HCT116 (cell line): ENCODE measurements around the gene USP26. TPM values are rescaled to one million over a fixed set of nuclear protein-coding genes. Genes with fewer than 3 reads are reported as not detected.

Experiments used
- ATAC-seq: fragments of 200-7000 bp; cut with Tn5 transposase; 2 replicates; pipeline ENCODE4 v1.9.1; 2020; ENCODE audit warnings: mild to moderate bottlenecking, moderate library complexity
- BruUV-seq: library from RNA; stranded (reverse); fragments of 400-500 nt; replicated peaks from 2 replicates; lab custom pipeline; 2021; lab: Mats Ljungman, UMichigan
- CTCF ChIA-PET: fragments of 300-600 bp; sonication (Branson Sonifier 250); formaldehyde crosslinking; loops from one replicate; lab custom pipeline; 2021; ENCODE audit warnings: antibody characterized with exemption; lab: Charles Lee
- POLR2A ChIA-PET: fragments of 300-600, 350-600 bp; sonication (Branson Sonifier 250); formaldehyde crosslinking; loops from one replicate; lab custom pipeline; 2021; ENCODE audit warnings: antibody characterized with exemption; lab: Charles Lee
- RAD21 ChIA-PET, 2 experiments: fragments of 300-600 bp; sonication (Branson Sonifier 250); formaldehyde crosslinking; loops; one replicate each; lab custom pipeline; 2023; ENCODE audit warnings: low total read pairs in 2 of 2; ENCODE audit not compliant: uncharacterized antibody in 2 of 2, unreplicated experiment in 2 of 2, low non-redundant PET in 1 of 2; lab: Charles Lee
- DNase-seq: peaks from one replicate; pipeline ENCODE4 v3.0.0-alpha.2; 2010; ENCODE audit warnings: low read depth, low spot score
- H2AFZ ChIP-seq: fragments of 200-600 bp; shearing (Covaris generic), sonication (generic); 2 replicates; pipeline ENCODE4 v1.6.1; 2017; ENCODE audit warnings: low read depth, mixed run types, mixed read lengths, antibody characterized with exemption, low read length; ENCODE audit not compliant: poor library complexity, severe bottlenecking
- H3K27ac ChIP-seq: 2 replicates; pipeline ENCODE4 v1.5.1; 2012; ENCODE audit warnings: low read depth, low read length
- H3K27me3 ChIP-seq: fragments of 200-600 bp; sonication (generic); 2 replicates; pipeline ENCODE4 v1.6.1; 2016; ENCODE audit warnings: mixed run types, low read length, mixed read lengths; ENCODE audit not compliant: insufficient read depth
- H3K36me3 ChIP-seq, 2 experiments: fragments of 200-500 bp in 1 of 2; fragments of 200-600 bp in 1 of 2; sonication (Bioruptor generic) in 1 of 2; sonication (generic) in 1 of 2; 2 replicates each; pipeline versions ENCODE4 v1.5.1 to v1.6.1; 2014 to 2016; ENCODE audit warnings: low read length in 2 of 2, inconsistent platforms in 1 of 2, mixed read lengths in 1 of 2, mixed run types in 1 of 2; ENCODE audit not compliant: insufficient read depth in 2 of 2, control insufficient read depth in 1 of 2
- H3K4me1 ChIP-seq, 2 experiments: fragments of 200-600 bp in 1 of 2; sonication (generic) in 1 of 2; 2 replicates each; pipeline versions ENCODE4 v1.5.1 to v1.6.1; 2012 to 2017; ENCODE audit warnings: low read length in 2 of 2, inconsistent platforms in 1 of 2, mild to moderate bottlenecking in 1 of 2, mixed read lengths in 1 of 2, mixed run types in 1 of 2, moderate library complexity in 1 of 2; ENCODE audit not compliant: insufficient read depth in 2 of 2, control insufficient read depth in 1 of 2
- H3K4me2 ChIP-seq: fragments of 200-600 bp; sonication (generic); 2 replicates; pipeline ENCODE4 v1.6.1; 2017; ENCODE audit warnings: mixed run types, low read length, mixed read lengths
- H3K4me3 ChIP-seq, 2 experiments: fragments of 200-600 bp in 1 of 2; sonication (generic) in 1 of 2; replicated peaks in 1 of 2; 2 replicates each; pipeline ENCODE4 v1.5.1; 2011 to 2016; ENCODE audit warnings: low read length in 2 of 2, control low read depth in 1 of 2, low read depth in 1 of 2, mild to moderate bottlenecking in 1 of 2, mixed read lengths in 1 of 2, mixed run types in 1 of 2
- H3K79me2 ChIP-seq: fragments of 200-600 bp; sonication (generic); 2 replicates; pipeline ENCODE4 v1.6.1; 2017; ENCODE audit warnings: mild to moderate bottlenecking, mixed run types, low read length, moderate library complexity, mixed read lengths; ENCODE audit not compliant: insufficient read depth
- H3K9ac ChIP-seq: fragments of 200-600 bp; sonication (generic); 2 replicates; pipeline ENCODE4 v1.6.1; 2016; ENCODE audit warnings: low read length, mixed read lengths
- H3K9me2 ChIP-seq: fragments of 200-600 bp; sonication (generic), shearing (Covaris generic); 2 replicates; pipeline ENCODE4 v1.6.1; 2017; ENCODE audit warnings: mixed run types, mild to moderate bottlenecking, moderate library complexity; ENCODE audit not compliant: insufficient read depth
- H3K9me3 ChIP-seq, 2 experiments: fragments of 200-500 bp in 1 of 2; fragments of 200-600 bp in 1 of 2; sonication (Bioruptor generic) in 1 of 2; sonication (generic) in 1 of 2; 2 replicates each; pipeline ENCODE4 v1.6.1; 2014 to 2017; ENCODE audit warnings: low read length in 2 of 2, mixed read lengths in 2 of 2, inconsistent platforms in 1 of 2, low read depth in 1 of 2, mild to moderate bottlenecking in 1 of 2, mixed run types in 1 of 2, moderate library complexity in 1 of 2; ENCODE audit not compliant: control insufficient read depth in 1 of 2, insufficient read depth in 1 of 2
- H4K20me1 ChIP-seq: fragments of 200-600 bp; sonication (generic), shearing (Covaris generic); 2 replicates; pipeline ENCODE4 v1.6.1; 2017; ENCODE audit warnings: mixed run types, mild to moderate bottlenecking, moderate library complexity; ENCODE audit not compliant: insufficient read depth
- CEBPB ChIP-seq: IDR thresholded peaks from 2 replicates; pipeline ENCODE4 v1.6.1; 2012; ENCODE audit warnings: low read depth
- CTCF ChIP-seq, 3 experiments: fragments of 200-600 bp in 1 of 3; sonication (generic) in 1 of 3; IDR thresholded peaks in 2 of 3; conservative IDR thresholded peaks in 1 of 3; 2 replicates each; pipeline ENCODE4 v1.5.1; 2012 to 2017; ENCODE audit warnings: low read depth in 2 of 3, low read length in 2 of 3, antibody characterized with exemption in 1 of 3, borderline replicate concordance in 1 of 3, control low read depth in 1 of 3, mild to moderate bottlenecking in 1 of 3, mixed read lengths in 1 of 3, mixed run types in 1 of 3, moderate library complexity in 1 of 3; ENCODE audit not compliant: insufficient read depth in 1 of 3
- EGR1 ChIP-seq: IDR thresholded peaks from 2 replicates; pipeline ENCODE4 v1.6.1; 2012; ENCODE audit warnings: low read depth
- ELF1 ChIP-seq: IDR thresholded peaks from 2 replicates; pipeline ENCODE4 v1.6.1; 2012; ENCODE audit warnings: low read depth, borderline replicate concordance
- EZH2phosphoT487 ChIP-seq: fragments of 200-600 bp; IDR thresholded peaks from 2 replicates; pipeline ENCODE4 v1.6.1; 2018; ENCODE audit warnings: antibody characterized with exemption, borderline replicate concordance
- FOSL1 ChIP-seq: IDR thresholded peaks from 2 replicates; pipeline ENCODE4 v1.6.1; 2012; ENCODE audit warnings: low read depth
- JUND ChIP-seq: IDR thresholded peaks from 2 replicates; pipeline ENCODE4 v1.6.1; 2012
- MAX ChIP-seq: IDR thresholded peaks from 2 replicates; pipeline ENCODE4 v1.6.1; 2012
- RAD21 ChIP-seq: IDR thresholded peaks from 2 replicates; pipeline ENCODE4 v1.6.1; 2012; ENCODE audit warnings: low read depth, mild to moderate bottlenecking
- REST ChIP-seq: IDR thresholded peaks from 2 replicates; pipeline ENCODE4 v1.6.1; 2012; ENCODE audit warnings: low read depth
- SIN3A ChIP-seq: IDR thresholded peaks from 2 replicates; pipeline ENCODE4 v1.6.1; 2012; ENCODE audit warnings: low read depth
- SP1 ChIP-seq: IDR thresholded peaks from 2 replicates; pipeline ENCODE4 v1.6.1; 2012; ENCODE audit warnings: low read depth
- SRF ChIP-seq: IDR thresholded peaks from 2 replicates; pipeline ENCODE4 v1.6.1; 2012; ENCODE audit warnings: low read depth
- YY1 ChIP-seq: IDR thresholded peaks from 2 replicates; pipeline ENCODE4 v1.6.1; 2011; ENCODE audit warnings: low read length, low read depth, moderate library complexity, mild to moderate bottlenecking; ENCODE audit not compliant: insufficient replicate concordance; ENCODE audit errors: extremely low read depth
- ZFX ChIP-seq: fragments of 450-650 bp; IDR thresholded peaks from 2 replicates; pipeline ENCODE4 v1.6.1; 2017
- ZNF274 ChIP-seq: fragments of 200-500 bp; sonication (Bioruptor generic); IDR thresholded peaks from 2 replicates; pipeline ENCODE4 v1.6.1; 2014; ENCODE audit warnings: mild to moderate bottlenecking, low read depth, low read length, inconsistent platforms
- intact Hi-C: fragments of 100-400 bp; cut with micrococcal nuclease; formaldehyde crosslinking; loops from 2 replicates; pipeline ENCODE4 v1.10.0; 2022
- total RNA-seq: library from RNA; stranded (reverse); gene quantifications from one replicate; pipeline ENCODE4 v1.2.1, GENCODE V29; 2021; ENCODE audit not compliant: unreplicated experiment

USP26 gene
- total RNA-seq, 1 experiment from 2014 or later = not detected

- CTCF ChIA-PET = no interaction called here
- H3K4me2 ChIP-seq = no peak overlapping the region
- RAD21 ChIA-PET = no interaction called here
- no peaks in the 10 kb centered on the region for H4K20me1 ChIP-seq
- TF ChIP-seq FOSL1 (no peak), CEBPB (no peak), SRF (no peak), RAD21 (no peak), ZFX (no peak), ELF1 (no peak), EGR1 (no peak), JUND (no peak), SIN3A (no peak), ZNF274 (no peak), EZH2phosphoT487 (no peak), MAX (no peak), REST (no peak), SP1 (no peak), YY1 (no peak), CTCF (IDR thresholded peaks at IDR 0.05 in 2 of 3, conservative IDR thresholded peaks at IDR 0.05 in 1 of 3; ENCODE audit: borderline replicate concordance in 1 of 3, insufficient read depth in 1 of 3, low read depth in 2 of 3, low read length in 2 of 3) (no peak)
- no peak for DNase-seq
- POLR2A ChIA-PET = no interaction called here
- ATAC-seq = no peak
- intact Hi-C loops = no loop called here
- no TSS peak for BruUV-seq
- H3K9me2 ChIP-seq = no peaks in the 10 kb centered on the region
- no peak overlapping the region for H3K9ac ChIP-seq
- H3K27ac ChIP-seq = no peak overlapping the region
- no peaks in the 10 kb centered on the region for H3K9me3 ChIP-seq
- no peaks in the 10 kb centered on the region for H3K36me3 ChIP-seq
- H2AFZ ChIP-seq = no peak overlapping the region
- H3K4me3 ChIP-seq = no peak overlapping the region
- H3K79me2 ChIP-seq = no peaks in the 10 kb centered on the region
- no peaks in the 10 kb centered on the region for H3K4me1 ChIP-seq
- H3K27me3 ChIP-seq = no peaks in the 10 kb centered on the region
These were observed 112.8 kb downstream of the USP26 start for GRCh38 chrX:132984058-132984650.
